Stimulated activated CD8-positive, alpha-beta memory T cell treated with anti-CD3 and anti-CD28 coated beads, Interleukin-4, amount 100 ng/mL, for 24 hours (primary cell): ENCODE measurements around the gene ASCL2.

ENCODE experiments used
- DNase-seq: peaks from one replicate; pipeline ENCODE4 v3.0.0-alpha.2; 2020; ENCODE audit warnings: low read depth

Gene ASCL2

DNA sequence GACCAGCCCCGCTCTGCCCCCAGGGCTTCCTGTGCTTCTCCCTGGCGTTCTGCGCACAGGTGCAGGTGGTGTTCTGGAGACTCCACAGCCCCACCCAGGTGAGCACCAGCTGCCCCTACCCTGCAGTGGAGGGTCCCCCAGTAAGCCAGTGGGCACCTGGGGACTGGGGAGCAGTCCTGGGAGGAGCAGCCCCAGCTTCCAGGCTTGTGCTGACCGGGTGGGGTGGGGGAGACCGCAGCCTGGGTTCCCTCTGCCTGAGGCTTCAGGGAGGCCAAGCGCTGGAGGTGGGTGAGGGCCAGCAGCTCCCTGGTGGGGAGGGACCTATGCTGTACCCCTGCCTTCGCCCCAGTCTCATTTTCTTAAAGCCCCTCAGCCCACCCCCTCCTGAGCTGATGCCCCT, 38.3 kb upstream of the ASCL2 start:
- no peak for DNase-seq

DNA sequence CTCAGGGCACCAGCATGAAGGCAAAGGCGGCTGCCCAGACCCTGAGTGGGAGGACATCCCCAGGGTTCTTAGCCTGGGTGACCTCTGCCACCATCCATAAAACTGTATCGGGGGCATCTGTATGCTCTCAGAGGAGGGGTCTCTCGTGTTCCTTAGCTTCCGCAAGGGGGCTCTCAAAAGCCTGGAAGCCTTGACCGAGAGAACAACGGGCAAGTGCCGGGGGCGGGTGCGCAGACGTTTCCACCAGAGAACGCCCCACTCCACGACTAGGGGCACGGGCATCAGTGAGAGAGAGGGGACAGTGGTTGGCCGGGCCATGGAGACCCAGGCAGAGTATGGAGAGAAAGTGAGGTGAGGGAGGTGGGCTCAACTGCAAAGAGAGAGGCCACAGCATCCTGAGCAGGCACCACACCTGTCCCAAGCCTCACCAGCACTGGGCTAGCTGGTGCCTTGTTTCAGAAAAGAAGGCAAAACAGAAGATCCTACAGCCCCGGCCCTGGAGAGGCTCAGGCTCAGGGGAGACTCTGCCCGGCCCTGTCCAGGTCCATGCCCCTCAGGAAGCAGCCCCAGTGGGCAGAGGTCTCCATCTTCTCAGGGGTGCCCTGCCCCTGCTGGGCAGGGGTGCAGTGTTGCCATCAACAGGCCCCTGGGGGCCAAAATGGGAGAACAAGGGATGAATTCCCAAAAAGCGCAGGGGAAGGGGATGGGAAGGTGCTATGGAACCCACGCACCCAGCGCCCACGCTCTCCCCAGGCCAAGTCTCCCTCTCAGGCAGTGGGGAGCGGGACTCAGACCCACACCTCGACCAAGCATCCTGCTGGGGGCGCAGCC, 37.3 kb upstream of the ASCL2 start:
- no peak for DNase-seq

DNA sequence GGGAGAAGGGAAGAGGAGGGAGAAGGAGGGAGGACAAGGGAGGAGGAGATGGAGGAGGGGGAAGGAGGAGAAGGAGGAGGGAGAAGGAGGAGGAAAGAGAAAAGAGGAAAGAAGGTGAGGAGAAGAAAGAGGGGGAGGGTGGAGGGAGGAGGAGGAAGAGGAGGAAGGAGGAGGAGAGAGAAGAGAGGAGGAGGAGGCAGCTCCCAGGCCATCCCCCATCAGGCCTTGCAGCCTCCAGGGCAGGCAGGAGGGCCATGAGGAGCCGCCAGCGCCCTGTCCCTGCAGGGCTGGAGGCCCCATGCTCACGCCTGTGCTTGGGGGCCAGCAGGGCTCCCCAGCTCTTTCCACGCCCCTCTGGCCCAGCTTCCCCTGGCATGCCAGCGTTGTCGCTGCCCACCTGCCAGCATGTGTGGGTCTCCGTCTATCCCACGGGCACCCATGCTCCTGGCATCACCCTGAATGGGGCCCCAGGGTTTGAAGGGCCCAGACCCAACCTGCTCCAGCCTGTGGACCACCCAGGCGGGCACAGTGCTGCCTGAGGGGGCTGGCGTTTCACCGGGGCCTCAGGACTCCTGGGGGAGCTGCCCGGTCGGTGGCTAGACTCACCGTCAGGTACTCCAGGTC, 36.6 kb upstream of the ASCL2 start:
- no peak for DNase-seq

DNA sequence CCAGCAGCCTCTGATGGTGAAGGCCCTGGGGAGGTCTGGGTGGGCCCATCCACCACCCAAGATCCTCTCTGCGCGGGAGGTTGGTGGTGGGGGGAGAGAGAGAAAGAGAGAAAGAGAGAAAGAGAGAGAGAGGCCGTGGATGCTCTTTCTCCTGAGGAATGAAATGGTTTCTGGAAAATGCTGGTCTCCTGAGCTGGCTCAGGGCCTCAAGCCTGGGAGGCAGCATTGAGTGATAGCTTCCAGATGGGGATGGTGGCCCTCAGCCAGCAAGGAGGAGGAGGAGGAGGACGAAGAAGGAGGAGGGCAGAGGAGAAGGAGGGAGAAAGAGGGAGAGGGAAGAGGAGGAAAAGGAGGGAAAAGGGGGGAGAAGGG, 36.0 kb upstream of the ASCL2 start:
- DNase-seq, result no peak

- no peak for DNase-seq
These were observed 35.5 kb upstream of the ASCL2 start for GRCh38 chr11:2305788-2306451.

GRCh38 chr11:2305140-2305778, 34.9 kb upstream of the ASCL2 start:
- peak; percentile 80 for DNase-seq

- no peak for DNase-seq
These were observed 34.2 kb upstream of the ASCL2 start for GRCh38 chr11:2304506-2305139.

- DNase-seq, result no peak
These were observed 33.5 kb upstream of the ASCL2 start for GRCh38 chr11:2303627-2304505.

DNA sequence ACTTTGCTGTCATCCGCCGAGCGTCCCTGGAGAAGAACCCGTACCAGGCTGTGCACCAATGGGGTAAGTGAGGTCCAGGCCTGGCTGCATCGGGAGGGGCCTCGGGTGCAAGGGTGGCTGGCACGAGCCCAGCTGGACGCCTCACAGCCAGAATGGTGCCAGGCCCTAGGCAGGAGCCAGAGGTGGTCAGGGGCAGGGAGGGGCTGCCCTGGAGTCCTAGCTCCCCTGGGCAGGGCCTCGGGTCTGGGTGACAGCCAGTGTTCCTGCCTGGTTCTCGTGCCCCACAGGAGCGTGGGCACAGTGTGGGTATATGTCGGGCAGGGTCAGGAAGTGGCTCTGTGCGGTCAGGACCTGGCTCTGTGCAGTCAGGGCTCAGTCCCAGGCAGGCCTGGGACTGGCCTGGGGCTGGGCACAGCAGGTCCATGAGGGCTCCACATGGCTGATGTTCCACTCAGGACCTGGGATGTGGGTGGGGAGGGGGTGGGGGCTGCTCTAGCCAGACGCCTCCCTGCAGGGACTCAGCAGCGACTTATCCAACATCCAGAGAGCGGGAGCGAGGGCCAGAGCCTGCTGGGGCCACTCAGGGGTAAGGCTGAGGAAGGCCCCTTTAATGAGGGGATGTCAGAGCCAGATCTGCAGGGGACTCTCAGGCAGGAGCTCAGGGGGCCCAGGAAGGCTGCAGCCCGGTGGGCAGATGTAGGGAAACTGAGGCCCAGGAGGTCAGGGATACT, 32.7 kb upstream of the ASCL2 start:
- no peak for DNase-seq

- no peak for DNase-seq
These were observed 32.0 kb upstream of the ASCL2 start for GRCh38 chr11:2302306-2302895.

DNA sequence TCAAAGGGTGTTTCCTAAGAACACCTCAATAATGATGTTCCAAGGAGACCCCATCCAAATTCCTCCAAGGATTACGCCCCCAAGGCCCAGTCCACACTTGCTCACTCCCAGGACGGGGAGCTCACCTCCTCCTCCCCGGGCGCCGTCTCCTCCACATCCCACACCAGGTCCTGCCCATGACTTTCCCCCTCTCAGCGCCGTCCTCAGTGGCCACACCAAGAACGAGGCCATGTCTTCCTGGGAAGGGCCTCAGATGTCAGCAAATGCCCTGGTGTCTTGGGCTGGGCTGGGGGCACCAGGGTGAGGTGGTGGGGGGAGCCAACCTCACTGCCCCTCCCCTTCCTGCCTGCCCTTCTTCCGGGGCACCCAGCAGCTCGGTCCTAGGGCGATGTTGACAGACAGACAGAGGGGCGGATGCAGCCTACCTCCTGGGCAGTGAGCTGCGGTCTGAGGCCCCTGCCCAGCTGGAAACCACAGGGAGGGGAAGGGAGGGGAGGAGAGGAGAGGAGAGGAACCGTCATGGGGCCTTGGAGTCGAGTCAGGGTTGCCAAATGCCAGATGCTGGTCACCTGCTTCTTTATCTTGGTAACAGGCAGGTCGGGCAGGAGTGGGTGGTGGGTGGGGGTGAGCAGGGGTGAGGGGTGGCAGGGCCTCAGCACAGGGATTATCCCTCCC, 31.4 kb upstream of the ASCL2 start, which contains the start of the genes C11orf21 and TSPAN32:
Gene C11orf21 (minus strand): TSS at position 288 of the 675 bp plus-strand sequence. CDS start 110 bp downstream, at position 178.
Gene TSPAN32 (plus strand): TSS at position 383 of the 675 bp plus-strand sequence. CDS start 137 bp downstream, at position 520.
- peak; percentile 43 for DNase-seq

DNA sequence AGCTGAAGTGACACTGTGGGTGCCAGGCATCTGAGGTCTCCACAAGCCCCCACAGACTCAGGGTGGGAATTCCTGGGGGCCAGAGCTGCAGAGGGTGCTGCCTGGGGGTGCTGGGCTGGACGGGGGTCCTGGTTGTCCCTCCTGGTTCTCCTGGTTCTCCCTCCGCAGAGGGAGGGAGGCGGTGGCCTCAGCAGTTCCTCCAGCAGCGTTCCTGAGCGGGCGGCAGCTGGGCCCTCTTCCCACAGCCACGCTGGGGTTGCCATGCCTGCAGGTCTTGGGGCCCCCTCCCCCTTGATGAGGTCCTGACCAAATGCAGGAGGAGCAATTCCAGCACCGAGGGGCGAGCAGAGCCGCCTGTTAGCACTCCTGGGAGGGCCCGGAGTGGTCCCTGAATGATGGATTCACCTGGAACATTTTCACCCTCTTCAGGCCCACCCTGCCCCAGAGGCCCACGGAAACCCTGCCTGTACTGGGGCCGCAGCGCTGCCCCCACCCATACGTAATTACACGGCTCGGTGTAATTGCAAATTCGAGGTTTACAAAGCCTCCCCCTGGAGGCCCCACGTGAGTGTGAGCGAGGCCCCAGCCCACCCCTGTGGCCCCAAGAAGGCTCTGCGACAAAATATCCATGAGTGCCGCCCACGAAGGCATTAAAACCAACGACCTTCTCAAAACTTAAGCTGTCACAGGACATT, 30.7 kb upstream of the ASCL2 start:
- DNase-seq, result no peak

DNA sequence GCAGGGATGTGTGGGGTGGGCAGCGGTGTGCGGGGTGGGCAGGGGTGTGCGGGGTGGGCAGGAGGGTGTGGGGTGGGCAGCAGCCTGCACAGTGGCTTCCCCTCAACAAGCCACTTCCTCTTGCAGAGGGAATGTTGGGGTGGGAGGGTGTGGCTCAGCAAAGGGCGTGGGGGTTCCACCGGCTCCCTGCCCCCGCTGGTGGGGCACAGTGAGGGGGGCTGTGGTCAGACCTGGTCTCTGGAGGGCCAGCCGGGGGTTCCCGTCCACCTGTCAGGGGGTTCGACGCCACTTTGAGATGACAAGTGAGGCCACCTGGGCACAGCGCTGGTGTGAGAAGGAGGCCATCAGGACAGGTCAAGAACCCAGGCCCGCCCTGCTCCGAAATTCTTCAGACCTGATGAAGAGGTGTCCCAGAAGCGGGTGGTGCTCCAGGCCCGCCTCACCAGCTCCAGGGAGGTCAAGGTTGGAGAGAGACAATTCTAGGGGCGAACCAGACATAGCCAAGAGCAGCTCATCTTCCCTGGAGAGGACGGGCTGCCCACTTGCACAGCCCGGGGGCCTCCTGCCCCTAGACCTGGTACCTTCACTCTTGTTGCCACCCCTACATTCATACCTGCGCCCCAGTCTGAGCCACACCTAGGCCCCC, 30.0 kb upstream of the ASCL2 start:
- DNase-seq, result no peak

GRCh38 chr11:2299773-2300172, 29.4 kb upstream of the ASCL2 start:
- DNase-seq, result no peak

DNA sequence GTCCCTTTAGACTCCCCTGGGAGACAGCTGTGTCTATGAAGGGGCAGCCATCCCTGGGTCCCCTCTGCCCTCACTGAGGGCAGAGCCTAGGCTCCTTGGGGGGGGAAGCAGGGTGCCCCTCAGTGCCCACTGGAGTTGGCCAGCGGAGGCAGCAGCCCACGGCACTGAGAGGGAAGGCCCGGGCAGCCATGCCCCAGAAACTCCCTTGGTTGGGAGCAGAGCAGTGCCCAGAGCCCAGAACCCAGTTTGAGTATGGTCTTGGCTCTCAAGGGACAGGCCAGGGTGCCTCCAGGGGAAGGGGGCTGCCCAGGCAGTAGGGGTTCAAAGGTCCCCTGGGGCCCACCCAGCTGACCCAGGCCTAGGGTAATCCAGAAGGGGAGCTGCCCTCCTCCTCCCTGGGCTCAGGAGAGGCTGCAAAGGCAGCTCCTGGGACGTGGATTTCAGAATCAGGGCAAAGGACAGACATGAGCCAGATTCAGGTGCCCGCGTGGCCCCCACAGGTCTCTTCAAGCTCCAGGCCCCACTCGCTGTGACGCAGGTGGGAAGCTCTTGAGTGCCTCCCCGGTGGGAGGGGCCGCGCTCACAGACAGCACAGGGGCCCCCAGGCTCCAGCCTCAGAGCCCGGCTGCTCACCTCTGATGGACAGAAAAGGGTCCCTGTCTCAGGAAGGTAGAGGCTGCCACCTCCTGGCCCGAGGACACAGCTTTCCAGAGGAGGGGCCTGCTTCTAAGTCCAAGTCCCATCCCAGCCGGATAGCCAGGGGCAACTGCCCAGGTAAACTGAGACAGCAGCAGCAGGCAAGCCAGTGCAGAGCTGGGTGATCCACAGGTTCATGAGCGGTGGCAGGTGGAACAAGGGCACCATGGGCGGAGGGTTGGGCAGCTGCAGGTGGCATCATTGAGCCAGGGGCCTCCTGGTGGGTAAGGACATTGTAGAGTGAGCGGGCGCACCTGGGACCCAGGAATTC, 28.7 kb upstream of the ASCL2 start:
- no peak for DNase-seq

GRCh38 chr11:2298131-2298794, 27.9 kb upstream of the ASCL2 start:
- no peak for DNase-seq
